OCI-LY1 (cell line): ENCODE results near the gene RND3.

ENCODE experiments used
- CTCF ChIP-seq: fragments of 200-600 bp; sonication (generic), shearing (Covaris generic); IDR thresholded peaks from 2 replicates; pipeline ENCODE4 v1.5.1; 2017; ENCODE audit warnings: mild to moderate bottlenecking, antibody characterized with exemption, low read length, moderate library complexity, mixed read lengths
- EZH2 ChIP-seq: fragments of 200-600 bp; sonication (generic), shearing (Covaris generic); IDR thresholded peaks from 2 replicates; pipeline ENCODE4 v1.8.0; 2017; ENCODE audit warnings: borderline replicate concordance, mixed run types, mild to moderate bottlenecking, antibody characterized with exemption, low read length, moderate library complexity, mixed read lengths

- TF ChIP-seq CTCF: no peak
- no peak for TF ChIP-seq EZH2
These were observed 7.2 kb downstream of the RND3 start for GRCh38 chr2:150480241-150480640.
